Inflammatory macrophage (primary cell): ENCODE measurements around the gene TRIM67.

Experiments
- DNase-seq, 2 donors: peaks; one replicate each; pipeline ENCODE4 v3.0.0-alpha.2; 2020 to 2022

The TRIM67 gene

DNA sequence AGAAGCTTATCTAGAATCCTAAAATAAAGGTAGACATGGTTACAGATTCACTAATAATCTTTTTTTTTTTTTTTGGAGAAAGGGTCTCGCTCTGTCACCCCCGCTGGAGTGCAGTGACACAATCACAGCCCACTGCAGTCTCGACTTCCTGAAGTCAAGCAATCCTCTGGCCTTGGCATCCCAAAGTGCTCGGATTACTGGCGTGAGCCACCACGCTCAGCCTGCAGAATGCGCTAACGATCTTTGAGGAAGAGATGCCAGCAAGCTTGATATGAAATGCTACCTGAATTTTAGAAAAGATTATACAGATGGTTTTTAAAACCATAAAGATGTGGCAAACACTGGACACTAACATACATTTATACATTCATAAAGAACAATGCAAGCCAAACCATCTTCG lies 75.1 kb downstream of the TRIM67 start:
- DNase-seq = no peak

DNA sequence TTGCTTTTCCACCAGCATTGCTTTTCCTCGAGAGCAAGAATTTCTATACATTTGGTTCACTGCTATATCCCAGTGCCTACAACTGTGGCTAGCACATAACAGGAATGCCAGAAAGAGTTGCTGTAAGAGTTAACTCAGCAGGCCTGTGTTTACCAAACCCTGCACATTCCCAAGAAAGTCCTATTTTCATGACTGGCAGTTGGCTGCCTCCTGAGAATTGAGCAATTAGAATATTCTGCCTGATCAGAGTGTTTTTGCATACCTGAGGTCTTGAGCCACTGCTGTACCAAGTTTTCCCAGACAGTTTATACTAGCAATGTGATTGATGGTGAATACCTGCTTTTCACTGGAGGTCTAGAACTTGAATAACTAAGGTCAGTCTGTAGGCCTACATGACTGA lies 76.4 kb downstream of the TRIM67 start:
- DNase-seq = no peak

DNA sequence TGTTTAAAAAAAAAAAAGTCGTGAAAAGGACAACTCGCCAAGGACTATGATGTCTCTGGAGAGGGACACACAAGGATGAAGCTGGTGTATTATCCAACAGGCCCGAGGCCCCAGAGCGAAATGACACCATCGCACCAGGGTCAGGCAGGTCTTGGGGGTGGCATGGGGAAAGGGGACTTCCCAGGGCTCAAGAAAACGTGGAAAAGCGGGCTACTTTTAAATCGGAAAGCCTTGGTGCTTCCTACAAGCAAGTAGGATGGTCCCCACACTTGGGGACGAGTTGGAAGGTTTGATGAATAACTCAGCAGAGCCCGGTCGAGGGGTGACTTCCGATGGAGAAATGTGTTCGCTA lies 78.6 kb downstream of the TRIM67 start:
- DNase-seq = peak; percentile 2 to 16

DNA sequence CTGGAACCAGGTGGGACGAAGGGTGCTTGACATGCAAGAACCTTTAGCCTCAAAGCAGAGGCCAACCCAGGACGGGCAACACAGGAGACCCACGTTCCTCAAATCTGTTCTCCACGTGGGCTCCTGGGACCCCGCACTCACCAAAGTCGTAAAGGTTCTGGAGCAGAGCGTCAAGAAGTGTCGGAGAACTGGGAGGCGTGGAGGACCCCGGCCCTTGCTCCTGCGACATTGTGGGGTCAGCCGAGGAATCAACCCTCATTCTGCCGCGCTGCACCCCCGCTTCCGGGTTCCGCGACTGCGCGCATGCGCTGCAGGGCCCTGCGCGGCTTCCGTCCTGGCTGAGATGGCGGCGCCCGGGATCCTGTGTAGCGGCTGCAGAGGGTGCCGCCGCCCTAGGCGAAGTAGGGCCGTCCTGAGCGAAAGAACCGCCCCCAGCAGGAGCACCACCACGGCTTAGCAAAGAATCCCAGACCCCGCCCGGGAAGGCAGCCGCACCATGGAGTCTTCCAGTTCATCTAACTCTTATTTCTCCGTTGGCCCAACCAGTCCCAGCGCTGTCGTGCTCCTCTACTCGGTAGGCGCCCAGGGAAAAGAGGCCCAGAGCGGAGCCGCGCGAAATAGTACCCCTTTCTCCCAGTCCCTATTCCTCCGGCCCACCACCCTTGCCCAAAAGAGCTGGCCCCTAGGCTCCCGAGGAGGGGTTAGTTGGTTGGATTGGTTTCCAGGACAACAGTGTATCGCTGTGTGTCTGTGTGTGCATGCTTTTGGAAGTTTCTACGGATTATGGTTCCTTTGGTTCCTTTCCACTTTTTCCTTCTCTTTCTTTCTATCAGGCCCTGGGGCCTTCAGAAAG lies 79.3 kb downstream of the TRIM67 start, which contains the start of gene GNPAT:
GNPAT (plus strand) TSS at position 330 of the 853 bp plus-strand sequence; CDS start at position 497, 167 bp downstream.
- DNase-seq = peak; percentile 87 to 91

DNA sequence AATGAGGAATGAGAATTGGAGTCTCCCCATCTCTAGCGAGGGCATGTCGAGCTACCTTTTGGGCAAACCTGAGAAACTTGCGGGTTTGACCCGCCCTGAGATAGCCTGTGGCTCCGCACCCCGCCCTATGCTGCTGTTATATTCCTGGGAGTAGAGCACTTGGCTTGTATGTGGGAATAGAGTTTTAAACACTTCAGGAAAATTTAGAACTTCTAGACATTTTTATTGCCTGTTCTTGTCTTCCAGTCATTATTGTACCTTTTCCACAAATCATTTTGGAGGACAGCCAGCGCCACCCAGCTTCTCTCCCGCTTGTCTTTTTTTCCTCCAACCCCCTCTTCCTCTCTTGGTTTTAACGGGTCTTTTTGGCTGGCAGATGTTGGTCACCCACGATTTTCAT lies 79.9 kb downstream of the TRIM67 start:
- DNase-seq = peak in 1 of 2 donors; percentile 7

DNA sequence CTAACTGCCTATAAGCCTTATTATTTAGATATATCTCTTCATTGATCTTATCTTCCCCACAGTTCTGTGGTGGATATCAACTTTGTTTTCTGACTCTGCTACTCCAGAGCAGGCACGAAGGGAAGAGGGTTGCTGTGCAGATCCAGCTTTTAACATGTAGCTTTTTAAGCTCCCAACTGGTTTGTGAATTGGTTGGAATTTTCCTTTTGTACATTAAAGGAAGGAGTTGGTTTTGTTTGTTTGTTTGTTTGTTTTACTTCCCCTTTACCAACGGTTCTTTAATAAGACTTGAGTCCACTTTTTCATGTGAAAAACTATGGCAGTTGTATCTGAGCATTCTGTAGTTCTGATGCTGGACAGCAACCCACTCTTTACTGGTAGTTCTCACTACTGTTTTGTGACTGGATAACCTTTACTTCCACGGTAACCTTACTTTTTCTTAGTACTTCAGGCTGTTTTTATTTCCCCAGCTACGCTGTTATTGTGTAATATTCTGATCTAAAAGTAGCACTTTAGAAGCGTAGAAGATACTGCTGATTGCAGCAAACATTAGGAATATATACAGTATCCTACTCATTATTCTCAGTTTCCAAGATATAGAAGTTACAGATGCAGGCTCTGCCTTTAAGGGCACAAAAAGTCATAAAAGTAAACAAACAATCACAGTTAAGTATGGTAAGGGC lies 80.8 kb downstream of the TRIM67 start:
- peak; percentile 8 to 12 for DNase-seq

DNA sequence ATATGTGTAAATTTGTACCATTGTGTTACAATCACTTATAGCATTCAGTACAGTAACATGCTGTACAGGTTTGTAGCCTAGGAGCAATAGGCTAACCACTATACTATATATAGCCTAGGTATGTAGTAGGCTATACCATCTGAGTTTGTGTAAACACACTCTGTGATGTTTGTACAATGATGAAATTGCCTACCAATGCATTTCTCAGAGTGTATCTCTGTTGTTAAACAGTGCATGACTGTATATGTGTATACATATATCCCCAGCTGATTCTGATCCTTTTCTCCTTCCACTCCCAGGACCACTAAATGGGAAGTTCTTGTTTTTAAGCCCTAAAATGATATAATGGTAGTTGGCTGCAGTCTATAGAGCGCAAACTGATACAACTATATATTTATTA lies 86.9 kb downstream of the TRIM67 start:
- no peak for DNase-seq

DNA sequence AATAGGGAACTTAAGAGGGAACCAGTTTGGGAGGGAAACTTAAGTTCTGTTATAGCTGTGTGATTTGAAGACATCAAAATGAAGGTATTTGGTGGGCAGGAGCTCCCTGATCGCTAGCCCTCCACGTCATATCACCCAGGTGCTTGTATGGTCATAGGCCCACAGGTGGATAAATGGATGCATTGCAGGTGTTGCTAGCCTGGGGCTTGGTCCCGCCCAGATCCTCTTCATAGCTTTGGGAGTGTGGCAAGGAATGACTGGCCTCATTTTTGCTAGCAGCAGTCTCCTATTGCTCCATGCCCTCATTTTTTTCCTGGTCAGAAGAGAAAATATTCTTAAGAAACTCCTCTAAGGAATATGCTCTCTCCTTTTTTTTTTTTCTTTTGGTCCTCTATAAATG lies 90.5 kb downstream of the TRIM67 start:
- DNase-seq = no peak

DNA sequence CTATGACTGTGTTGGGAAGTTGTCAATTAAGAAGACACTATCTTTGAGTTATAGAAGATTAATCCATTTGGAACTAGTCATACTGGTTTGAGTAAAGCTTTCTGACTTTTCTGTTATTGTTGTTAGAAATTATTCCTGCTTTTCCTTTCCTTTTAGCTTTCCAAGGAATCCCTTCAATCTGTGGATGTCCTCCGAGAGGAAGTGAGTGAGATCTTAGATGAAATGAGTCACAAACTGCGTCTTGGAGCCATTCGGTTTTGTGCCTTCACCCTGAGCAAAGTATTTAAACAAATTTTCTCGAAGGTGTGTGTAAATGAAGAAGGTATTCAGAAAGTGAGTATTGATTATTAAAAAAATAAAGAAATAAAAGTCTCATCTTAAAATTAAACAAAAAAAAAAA lies 98.5 kb downstream of the TRIM67 start:
- no peak for DNase-seq

DNA sequence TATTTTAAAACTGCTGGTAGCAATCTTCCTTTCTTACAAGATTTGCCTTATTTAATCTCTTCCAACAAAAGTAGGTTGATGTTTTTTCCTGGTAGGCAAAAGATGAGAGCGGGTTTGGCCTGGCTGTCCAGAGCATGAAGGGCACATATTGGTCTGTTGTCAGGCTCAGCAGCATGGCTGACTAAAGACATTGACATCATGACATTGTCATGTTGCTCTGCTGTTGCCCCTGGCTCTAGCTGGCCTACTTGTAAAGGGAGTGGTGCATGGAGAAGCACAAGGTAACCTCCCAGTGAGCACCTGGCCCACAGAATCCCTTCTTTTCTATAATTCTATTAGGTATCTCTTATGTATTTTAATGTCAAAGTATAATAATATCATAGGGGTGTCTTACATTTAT lies 102.8 kb downstream of the TRIM67 start:
- DNase-seq = no peak

DNA sequence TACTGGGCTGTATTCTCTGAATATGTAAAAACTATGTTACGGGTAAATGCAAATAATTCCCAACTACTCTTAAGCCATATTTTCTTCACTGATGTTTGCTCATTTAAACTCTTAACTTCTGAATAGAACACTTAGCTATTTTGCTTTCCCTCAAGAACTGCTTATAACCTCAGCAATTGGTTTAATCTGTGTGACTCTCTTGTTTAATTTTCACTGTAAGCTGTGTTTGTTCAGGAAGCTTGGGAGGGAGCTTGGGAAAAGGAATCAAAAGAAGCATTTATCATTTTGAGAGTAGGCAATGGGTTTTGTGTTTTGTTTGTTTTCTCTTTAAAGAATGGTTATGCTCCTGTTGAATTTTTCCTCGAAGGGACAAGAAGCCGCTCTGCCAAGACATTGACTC lies 103.5 kb downstream of the TRIM67 start:
- DNase-seq = no peak

DNA sequence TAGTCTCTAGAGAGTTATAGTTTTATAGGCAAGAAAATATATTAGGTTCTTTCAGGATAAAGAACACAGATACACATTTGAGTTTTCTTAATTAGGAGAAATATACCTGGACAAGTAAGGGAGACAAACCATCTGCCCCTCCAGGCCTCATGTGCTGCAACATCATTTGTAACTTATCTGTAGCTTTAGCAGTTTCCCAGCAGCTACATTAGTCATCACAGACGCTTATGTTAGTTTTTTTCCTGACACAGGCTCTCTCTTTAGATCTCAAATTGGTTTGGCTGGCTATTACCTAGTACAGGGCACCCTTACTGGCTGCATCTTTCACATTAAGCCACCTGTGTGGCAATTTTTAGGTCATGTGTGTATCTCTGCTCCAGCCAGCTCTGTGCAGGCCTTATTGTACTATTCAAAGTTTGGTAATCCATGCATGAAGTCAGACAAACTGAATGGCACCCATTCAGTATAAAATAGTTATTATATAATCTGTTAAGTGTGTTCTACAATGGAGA lies 105.0 kb downstream of the TRIM67 start:
- DNase-seq = no peak
